HEK293 (cell line): ENCODE results near the gene TBC1D5.

Experiments
- CTCF ChIA-PET: fragments of 350-600 bp; formaldehyde crosslinking; extraction: SDS; loops from one replicate; lab custom pipeline; 2021; ENCODE audit warnings: antibody characterized with exemption; lab: Yijun Ruan, JAX
- POLR2A ChIA-PET: fragments of 300-600 bp; formaldehyde crosslinking; extraction: SDS; loops from one replicate; lab custom pipeline; 2020; ENCODE audit warnings: antibody characterized with exemption, inconsistent platforms; lab: Yijun Ruan, JAX
- H3K27ac ChIP-seq: fragments of 200-500 bp; sonication (Bioruptor generic); 2 replicates; pipeline ENCODE4 v1.5.1; 2014; ENCODE audit warnings: low read depth, low read length, control low read depth, inconsistent platforms; ENCODE audit errors: extremely low read depth
- H3K36me3 ChIP-seq, 2 experiments: fragments of 200-500 bp in 1 of 2; sonication (Bioruptor generic) in 1 of 2; 1 replicate in 1 of 2; 2 replicates in 1 of 2; pipeline ENCODE4 v1.5.1; 2014 to 2017; ENCODE audit warnings: inconsistent platforms in 2 of 2, low read length in 2 of 2; ENCODE audit not compliant: control insufficient read depth in 2 of 2, insufficient read depth in 1 of 2
- H3K4me1 ChIP-seq: fragments of 200-500 bp; sonication (Bioruptor generic); 2 replicates; pipeline ENCODE4 v1.5.1; 2014; ENCODE audit warnings: mild to moderate bottlenecking, low read length, inconsistent platforms; ENCODE audit not compliant: control insufficient read depth, insufficient read depth
- H3K4me3 ChIP-seq: 2 replicates; pipeline ENCODE4 v1.5.1; 2011; ENCODE audit warnings: low read depth, mild to moderate bottlenecking, control low read depth, low read length, moderate library complexity
- H3K9me3 ChIP-seq: fragments of 200-500 bp; sonication (Bioruptor generic); 2 replicates; pipeline ENCODE4 v1.5.1; 2014; ENCODE audit warnings: low read depth, low read length, inconsistent platforms; ENCODE audit not compliant: control insufficient read depth, insufficient read depth
- KLF8 ChIP-seq: fragments of 450-650 bp; formaldehyde crosslinking; IDR thresholded peaks from 2 replicates; pipeline ENCODE4 v1.5.1; 2016; ENCODE audit warnings: missing biosample characterization, missing genetic modification characterization
- ZBTB10 ChIP-seq: fragments of 450-650 bp; formaldehyde crosslinking; IDR thresholded peaks from 2 replicates; pipeline ENCODE4 v1.5.1; 2016; ENCODE audit warnings: missing biosample characterization, missing genetic modification characterization
- ZNF146 ChIP-seq: fragments of 450-650 bp; formaldehyde crosslinking; IDR thresholded peaks from 2 replicates; pipeline ENCODE4 v1.5.1; 2016; ENCODE audit warnings: missing biosample characterization, missing genetic modification characterization
- ZNF169 ChIP-seq: fragments of 450-650 bp; formaldehyde crosslinking; IDR thresholded peaks from 2 replicates; pipeline ENCODE4 v1.5.1; 2016; ENCODE audit warnings: missing biosample characterization, missing genetic modification characterization
- ZNF223 ChIP-seq: fragments of 450-650 bp; formaldehyde crosslinking; IDR thresholded peaks from 2 replicates; pipeline ENCODE4 v1.5.1; 2016; ENCODE audit warnings: missing biosample characterization, missing genetic modification characterization
- ZNF302 ChIP-seq: fragments of 450-650 bp; formaldehyde crosslinking; IDR thresholded peaks from 2 replicates; pipeline ENCODE4 v1.5.1; 2016; ENCODE audit warnings: missing biosample characterization, missing genetic modification characterization, low read depth
- ZNF391 ChIP-seq: fragments of 450-650 bp; formaldehyde crosslinking; IDR thresholded peaks from 2 replicates; pipeline ENCODE4 v1.5.1; 2016; ENCODE audit warnings: low read depth, missing biosample characterization, missing genetic modification characterization, borderline replicate concordance
- ZNF561 ChIP-seq: fragments of 450-650 bp; IDR thresholded peaks from 2 replicates; pipeline ENCODE4 v1.5.1; 2018; ENCODE audit warnings: missing biosample characterization, missing genetic modification characterization, borderline replicate concordance
- ZNF747 ChIP-seq: fragments of 450-650 bp; formaldehyde crosslinking; IDR thresholded peaks from 2 replicates; pipeline ENCODE4 v1.5.1; 2016; ENCODE audit warnings: missing biosample characterization, missing genetic modification characterization
- ZNF776 ChIP-seq: fragments of 450-650 bp; formaldehyde crosslinking; IDR thresholded peaks from 2 replicates; pipeline ENCODE4 v1.5.0; 2017; ENCODE audit warnings: missing biosample characterization, missing genetic modification characterization, borderline replicate concordance
- ZNF791 ChIP-seq: fragments of 450-650 bp; formaldehyde crosslinking; IDR thresholded peaks from 2 replicates; pipeline ENCODE4 v1.5.1; 2016; ENCODE audit warnings: missing biosample characterization, missing genetic modification characterization
- ZSCAN4 ChIP-seq: fragments of 450-650 bp; formaldehyde crosslinking; IDR thresholded peaks from 2 replicates; pipeline ENCODE4 v1.5.1; 2017; ENCODE audit warnings: missing biosample characterization, missing genetic modification characterization
- ZXDB ChIP-seq: fragments of 450-650 bp; formaldehyde crosslinking; IDR thresholded peaks from 2 replicates; pipeline ENCODE4 v1.5.1; 2016; ENCODE audit warnings: missing biosample characterization, missing genetic modification characterization
- TF ChIP-seq, protein P1 (sequence below): fragments of 450-650 bp; formaldehyde crosslinking; IDR thresholded peaks from 2 replicates; pipeline ENCODE4 v1.5.1; 2016; ENCODE audit warnings: missing biosample characterization, missing genetic modification characterization
- TF ChIP-seq, protein P2 (sequence below): fragments of 450-650 bp; formaldehyde crosslinking; IDR thresholded peaks from 2 replicates; pipeline ENCODE4 v1.5.1; 2016; ENCODE audit warnings: missing biosample characterization, missing genetic modification characterization, low read depth
- TF ChIP-seq, protein P3 (sequence below): fragments of 450-650 bp; formaldehyde crosslinking; IDR thresholded peaks from 2 replicates; pipeline ENCODE4 v1.5.1; 2016; ENCODE audit warnings: missing biosample characterization, missing genetic modification characterization

Gene TBC1D5

DNA sequence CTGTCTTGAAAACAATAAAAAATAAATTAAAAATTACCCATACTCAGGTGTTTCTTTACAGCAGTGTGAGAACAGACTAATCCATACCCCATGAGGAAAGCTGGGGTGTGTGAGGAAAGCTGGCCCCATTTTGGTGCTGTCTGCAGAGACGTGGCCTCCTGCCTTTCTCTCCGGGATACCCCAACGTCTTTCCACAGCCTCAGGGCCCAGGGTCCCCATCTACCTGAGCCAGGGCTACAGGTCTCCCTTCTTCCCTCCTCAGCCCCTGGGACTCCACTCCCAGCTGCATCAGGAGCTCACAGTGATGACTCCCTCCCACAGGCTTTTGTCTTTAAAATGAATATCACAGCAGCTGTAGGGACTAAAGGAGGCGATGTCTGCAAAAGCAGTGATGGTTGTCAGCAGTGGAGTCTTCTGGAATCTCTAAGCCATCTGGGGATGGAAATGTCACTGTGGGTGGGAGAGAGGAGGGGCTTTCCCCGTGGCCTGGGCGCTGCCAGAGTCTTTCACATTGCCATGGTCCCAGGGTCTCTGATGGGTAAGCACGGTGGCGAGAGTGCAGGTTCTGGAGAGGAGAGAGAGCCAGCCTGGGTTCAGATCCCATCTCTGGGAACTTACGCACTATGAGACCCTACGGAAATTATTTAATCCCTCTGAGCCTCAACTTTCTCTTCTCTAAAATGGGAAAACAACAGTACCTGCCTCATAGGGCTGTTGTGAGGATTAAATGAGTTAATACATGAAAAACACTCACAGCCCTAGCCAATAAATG lies 598.4 kb downstream of the TBC1D5 start:
- POLR2A ChIA-PET: no interaction called here
- CTCF ChIA-PET: no interaction called here
- H3K4me3 ChIP-seq: no peak overlapping the region
- TF ChIP-seq, protein P1, sequence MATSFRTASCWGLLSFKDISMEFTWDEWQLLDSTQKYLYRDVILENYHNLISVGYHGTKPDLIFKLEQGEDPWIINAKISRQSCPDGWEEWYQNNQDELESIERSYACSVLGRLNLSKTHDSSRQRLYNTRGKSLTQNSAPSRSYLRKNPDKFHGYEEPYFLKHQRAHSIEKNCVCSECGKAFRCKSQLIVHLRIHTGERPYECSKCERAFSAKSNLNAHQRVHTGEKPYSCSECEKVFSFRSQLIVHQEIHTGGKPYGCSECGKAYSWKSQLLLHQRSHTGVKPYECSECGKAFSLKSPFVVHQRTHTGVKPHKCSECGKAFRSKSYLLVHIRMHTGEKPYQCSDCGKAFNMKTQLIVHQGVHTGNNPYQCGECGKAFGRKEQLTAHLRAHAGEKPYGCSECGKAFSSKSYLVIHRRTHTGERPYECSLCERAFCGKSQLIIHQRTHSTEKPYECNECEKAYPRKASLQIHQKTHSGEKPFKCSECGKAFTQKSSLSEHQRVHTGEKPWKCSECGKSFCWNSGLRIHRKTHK (tag by site-specific recombination): no peak
- TF ChIP-seq ZXDB (tag by site-specific recombination) (no peak), KLF8 (tag by site-specific recombination) (no peak)
- no peaks in the 10 kb centered on the region for H3K36me3 ChIP-seq
- H3K4me1 ChIP-seq: no peaks in the 10 kb centered on the region
- no peaks in the 10 kb centered on the region for H3K9me3 ChIP-seq
- H3K27ac ChIP-seq: no peak overlapping the region

GRCh38 chr3:17142516-17142915 lies 599.9 kb downstream of the TBC1D5 start:
- H3K4me3 ChIP-seq: no peak overlapping the region
- H3K9me3 ChIP-seq: no peaks in the 10 kb centered on the region
- no peaks in the 10 kb centered on the region for H3K36me3 ChIP-seq
- no peaks in the 10 kb centered on the region for H3K4me1 ChIP-seq
- TF ChIP-seq, protein P2, sequence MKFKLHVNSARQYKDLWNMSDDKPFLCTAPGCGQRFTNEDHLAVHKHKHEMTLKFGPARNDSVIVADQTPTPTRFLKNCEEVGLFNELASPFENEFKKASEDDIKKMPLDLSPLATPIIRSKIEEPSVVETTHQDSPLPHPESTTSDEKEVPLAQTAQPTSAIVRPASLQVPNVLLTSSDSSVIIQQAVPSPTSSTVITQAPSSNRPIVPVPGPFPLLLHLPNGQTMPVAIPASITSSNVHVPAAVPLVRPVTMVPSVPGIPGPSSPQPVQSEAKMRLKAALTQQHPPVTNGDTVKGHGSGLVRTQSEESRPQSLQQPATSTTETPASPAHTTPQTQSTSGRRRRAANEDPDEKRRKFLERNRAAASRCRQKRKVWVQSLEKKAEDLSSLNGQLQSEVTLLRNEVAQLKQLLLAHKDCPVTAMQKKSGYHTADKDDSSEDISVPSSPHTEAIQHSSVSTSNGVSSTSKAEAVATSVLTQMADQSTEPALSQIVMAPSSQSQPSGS (tag by site-specific recombination): no peak
- TF ChIP-seq ZNF391 (no peak), ZNF302 (tag by site-specific recombination) (no peak), ZNF223 (tag by site-specific recombination) (no peak), ZNF146 (tag by site-specific recombination) (no peak), ZNF791 (tag by site-specific recombination) (no peak), ZNF747 (tag by site-specific recombination) (no peak), ZNF169 (no peak), ZNF776 (tag by site-specific recombination) (no peak), ZBTB10 (tag by site-specific recombination) (no peak), ZNF561 (tag by site-specific recombination) (no peak)
- no peak overlapping the region for H3K27ac ChIP-seq
- POLR2A ChIA-PET: no interaction called here
- CTCF ChIA-PET: no interaction called here

- TF ChIP-seq, protein P3, sequence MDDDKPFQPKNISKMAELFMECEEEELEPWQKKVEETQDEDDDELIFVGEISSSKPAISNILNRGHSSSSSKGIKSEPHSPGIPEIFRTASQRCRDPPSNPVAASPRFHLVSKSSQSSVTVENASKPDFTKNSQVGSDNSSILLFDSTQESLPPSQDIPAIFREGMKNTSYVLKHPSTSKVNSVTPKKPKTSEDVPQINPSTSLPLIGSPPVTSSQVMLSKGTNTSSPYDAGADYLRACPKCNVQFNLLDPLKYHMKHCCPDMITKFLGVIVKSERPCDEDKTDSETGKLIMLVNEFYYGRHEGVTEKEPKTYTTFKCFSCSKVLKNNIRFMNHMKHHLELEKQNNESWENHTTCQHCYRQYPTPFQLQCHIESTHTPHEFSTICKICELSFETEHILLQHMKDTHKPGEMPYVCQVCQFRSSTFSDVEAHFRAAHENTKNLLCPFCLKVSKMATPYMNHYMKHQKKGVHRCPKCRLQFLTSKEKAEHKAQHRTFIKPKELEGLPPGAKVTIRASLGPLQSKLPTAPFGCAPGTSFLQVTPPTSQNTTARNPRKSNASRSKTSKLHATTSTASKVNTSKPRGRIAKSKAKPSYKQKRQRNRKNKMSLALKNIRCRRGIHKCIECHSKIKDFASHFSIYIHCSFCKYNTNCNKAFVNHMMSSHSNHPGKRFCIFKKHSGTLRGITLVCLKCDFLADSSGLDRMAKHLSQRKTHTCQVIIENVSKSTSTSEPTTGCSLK: no peak
- peak; percentile 89 for TF ChIP-seq ZSCAN4
- Histone ChIP-seq H3K36me3 (no peaks in the 10 kb centered on the region), H3K9me3 (no peaks in the 10 kb centered on the region), H3K4me1 (no peaks in the 10 kb centered on the region), H3K4me3 (no peak overlapping the region), H3K27ac (no peak overlapping the region)
- ChIA-PET CTCF (no interaction called here), POLR2A (no interaction called here)
Measured at GRCh38 chr3:17141699-17142098, 600.7 kb downstream of the TBC1D5 start.
